Testis (tissue), 3 donors: ENCODE data around the gene FSD2. TPM values are rescaled to one million over a fixed set of nuclear protein-coding genes. Genes with fewer than 3 reads are reported as not detected.

Experiments
- DNase-seq: peaks from one replicate; pipeline ENCODE4 v3.0.0-alpha.2; 2019
- H3K27ac ChIP-seq, 2 donors: fragments of 200-600 bp; sonication (generic); one replicate each; pipeline ENCODE4 v1.5.1; 2019
- H3K27me3 ChIP-seq: fragments of 200-600 bp; sonication (generic); one replicate; pipeline ENCODE4 v1.5.1; 2019
- H3K36me3 ChIP-seq: fragments of 200-600 bp; sonication (generic); one replicate; pipeline ENCODE4 v1.5.1; 2017; ENCODE audit warnings: low read depth; ENCODE audit errors: missing control alignments
- H3K4me1 ChIP-seq: fragments of 200-600 bp; sonication (generic); one replicate; pipeline ENCODE4 v1.5.1; 2019
- H3K4me3 ChIP-seq, 2 donors: fragments of 200-600 bp; sonication (generic); one replicate each; pipeline ENCODE4 v1.5.1; 2017 to 2019
- H3K9me3 ChIP-seq: fragments of 200-600 bp; sonication (generic); one replicate; pipeline ENCODE4 v1.5.1; 2017
- CTCF ChIP-seq, 3 experiments: fragments of 450-650 bp in 2 of 3; fragments of 200-600 bp in 1 of 3; sonication (generic) in 1 of 3; IDR thresholded peaks; one replicate each; pipeline ENCODE4 v1.5.1; 2016 to 2019; ENCODE audit warnings: antibody characterized with exemption in 3 of 3, mild to moderate bottlenecking in 2 of 3, moderate library complexity in 1 of 3
- POLR2A ChIP-seq: fragments of 450-650 bp; IDR thresholded peaks from one replicate; pipeline ENCODE4 v1.6.1; 2017; ENCODE audit warnings: antibody characterized with exemption, mild to moderate bottlenecking, moderate library complexity
- WGBS, 2 donors: methylation state at CpG; one replicate each; pipeline ENCODE4 v1.1.5; 2018; 5-methylcytosine and 5-hydroxymethylcytosine counted together
- intact Hi-C: fragments of 100-400 bp; cut with DNase I; formaldehyde crosslinking; loops from one replicate; pipeline ENCODE4 v1.15.1; 2023; ENCODE audit warnings: low total_unique reads
- polyA plus RNA-seq: library from polyadenylated mRNA; stranded (reverse); fragments of 350-450 nt; fragmentation: Illumina TruSeq; extraction: RNeasy Lipid Tissue Mini Kit (QIAGEN cat#74804); gene quantifications from one replicate; pipeline ENCODE4 v1.2.3, GENCODE V29; 2014; ENCODE audit warnings: low read depth, low replicate concordance; ENCODE audit not compliant: insufficient read depth
- total RNA-seq, 2 donors: library from RNA; depleted of rRNA; stranded (reverse); fragments of >200 nt; gene quantifications; one replicate each; pipeline ENCODE4 v1.2.3, GENCODE V29; 2016

The FSD2 gene
- total and polyA plus RNA-seq, 3 donors from 2014 or later = 0.19 to 0.95 TPM; not detected in 1

DNA sequence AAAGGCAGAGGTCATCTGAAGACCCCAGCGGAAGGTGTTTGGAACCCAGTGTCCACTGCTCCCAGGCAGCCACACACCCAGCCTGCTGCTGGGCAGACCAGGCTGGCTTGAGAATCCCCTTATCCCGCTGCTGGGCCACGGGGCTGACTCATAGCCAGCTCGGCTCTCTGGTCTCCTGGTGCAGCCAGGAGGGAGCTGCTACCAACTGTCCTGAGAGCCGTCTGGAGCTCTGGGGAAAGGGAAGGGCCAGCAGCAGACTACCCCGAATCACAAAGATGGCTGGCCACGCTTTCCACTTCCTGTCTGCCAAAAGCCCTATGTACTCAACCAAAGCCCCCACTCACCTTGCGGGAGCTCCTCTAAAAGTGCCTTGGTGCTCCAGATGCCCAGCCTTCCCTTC lies 41.8 kb upstream of the FSD2 start:
- no peak overlapping the region for H3K27ac ChIP-seq
- H3K4me3 ChIP-seq = no peak overlapping the region
- H3K9me3 ChIP-seq = no peaks in the 10 kb centered on the region
- H3K27me3 ChIP-seq = no peaks in the 10 kb centered on the region
- WGBS, 2 donors = 76 to 82% methylated on average over 6 to 8 of the region's 8 CpGs
- H3K36me3 ChIP-seq = no peaks in the 10 kb centered on the region
- intact Hi-C loops = no loop called here
- TF ChIP-seq CTCF (IDR thresholded peaks at IDR 0.05) = no peak
- no peak for TF ChIP-seq POLR2A
- DNase-seq = no peak
- peaks cover 11% of the 10 kb centered on the region for H3K4me1 ChIP-seq

DNA sequence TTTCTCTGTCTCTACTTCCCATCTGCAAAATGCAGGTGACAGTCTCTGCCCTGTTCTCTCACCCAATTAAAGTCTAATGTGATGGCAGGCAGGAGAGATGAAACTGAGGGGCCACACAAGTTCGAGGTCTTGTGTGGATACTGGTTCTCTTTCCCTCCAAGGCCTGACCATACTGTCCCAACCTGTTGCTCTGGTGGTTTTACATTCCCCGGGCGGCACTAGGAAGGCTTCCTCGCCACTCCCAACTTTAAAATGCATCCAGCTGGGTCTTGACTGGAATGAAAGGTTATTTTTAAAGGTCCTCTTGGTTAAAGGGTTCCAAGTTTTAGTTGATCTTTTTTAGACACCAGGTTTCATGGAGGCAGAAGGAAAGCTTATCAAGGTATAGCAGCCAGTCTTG lies 40.8 kb upstream of the FSD2 start:
- intact Hi-C loops = no loop called here
- Histone ChIP-seq H3K27me3 (no peaks in the 10 kb centered on the region), H3K4me3 (no peak overlapping the region), H3K27ac (no peak overlapping the region), H3K4me1 (peaks cover 11% of the 10 kb centered on the region), H3K36me3 (no peaks in the 10 kb centered on the region), H3K9me3 (no peaks in the 10 kb centered on the region)
- no peak for DNase-seq
- 90 to 92% methylated on average over 4 of the region's 4 CpGs for WGBS, 2 donors
- TF ChIP-seq CTCF (IDR thresholded peaks at IDR 0.05) (no peak), POLR2A (no peak)

GRCh38 chr15:82845686-82846085 lies 39.8 kb upstream of the FSD2 start:
- WGBS, 2 donors = 77 to 84% methylated on average over 6 to 7 of the region's 7 CpGs
- H3K4me1 ChIP-seq = peaks cover 11% of the 10 kb centered on the region
- no peak for DNase-seq
- intact Hi-C loops = no loop called here
- no peaks in the 10 kb centered on the region for H3K36me3 ChIP-seq
- H3K27ac ChIP-seq = no peak overlapping the region
- H3K4me3 ChIP-seq = no peak overlapping the region
- no peak for TF ChIP-seq CTCF (IDR thresholded peaks at IDR 0.05)
- TF ChIP-seq POLR2A = no peak
- H3K27me3 ChIP-seq = no peaks in the 10 kb centered on the region
- no peaks in the 10 kb centered on the region for H3K9me3 ChIP-seq

GRCh38 chr15:82843566-82843965 lies 37.7 kb upstream of the FSD2 start:
- intact Hi-C loops = no loop called here
- H3K27ac ChIP-seq = no peak overlapping the region
- no peak overlapping the region for H3K4me3 ChIP-seq
- no peaks in the 10 kb centered on the region for H3K4me1 ChIP-seq
- 80 to 81% methylated on average over 3 of the region's 3 CpGs for WGBS, 2 donors
- no peaks in the 10 kb centered on the region for H3K9me3 ChIP-seq
- H3K36me3 ChIP-seq = no peaks in the 10 kb centered on the region
- no peaks in the 10 kb centered on the region for H3K27me3 ChIP-seq
- no peak for TF ChIP-seq CTCF (IDR thresholded peaks at IDR 0.05)
- TF ChIP-seq POLR2A = no peak
- DNase-seq = no peak

- no peaks in the 10 kb centered on the region for H3K9me3 ChIP-seq
- intact Hi-C loops = no loop called here
- no peak overlapping the region for H3K27ac ChIP-seq
- WGBS, 2 donors = 92 to 96% methylated on average over 4 of the region's 4 CpGs
- H3K4me1 ChIP-seq = no peaks in the 10 kb centered on the region
- no peak overlapping the region for H3K4me3 ChIP-seq
- DNase-seq = no peak
- no peaks in the 10 kb centered on the region for H3K36me3 ChIP-seq
- H3K27me3 ChIP-seq = no peaks in the 10 kb centered on the region
- TF ChIP-seq POLR2A (no peak), CTCF (IDR thresholded peaks at IDR 0.05) (no peak)
Measured at GRCh38 chr15:82840166-82840565, 34.3 kb upstream of the FSD2 start.
